Natural killer cell (primary cell): ENCODE data around the gene TSPYL6. TPM values are rescaled to one million over a fixed set of nuclear protein-coding genes. Genes with fewer than 3 reads are reported as not detected.

Experiments
- ATAC-seq, 3 donors: fragments of 150-1000 bp in 2 of 3; fragments of 200-7000 bp in 1 of 3; cut with Tn5 transposase; 1 replicate in 1 of 3; 2 replicates in 2 of 3; pipeline ENCODE4 v1.10.0; 2021; ENCODE audit warnings: mild to moderate bottlenecking in 2 of 3, moderate library complexity in 2 of 3
- DNase-seq, 2 donors: peaks; one replicate each; pipeline versions ENCODE4 v3.0.0 to v3.0.0-alpha.2; 2013 to 2021; ENCODE audit warnings: mixed read lengths in 1 of 2
- H3K27ac ChIP-seq: one replicate; pipeline ENCODE4 v1.5.1; 2013; ENCODE audit warnings: mild to moderate bottlenecking, low read length
- H3K27me3 ChIP-seq: one replicate; pipeline ENCODE4 v1.6.1; 2013; ENCODE audit warnings: low read length; ENCODE audit not compliant: control insufficient read depth, insufficient read depth
- H3K36me3 ChIP-seq: one replicate; pipeline ENCODE4 v1.6.1; 2013; ENCODE audit warnings: low read length; ENCODE audit not compliant: control insufficient read depth, insufficient read depth
- H3K4me1 ChIP-seq: one replicate; pipeline ENCODE4 v1.6.1; 2013; ENCODE audit warnings: low read length; ENCODE audit not compliant: control insufficient read depth, insufficient read depth
- H3K4me3 ChIP-seq: one replicate; pipeline ENCODE4 v1.5.1; 2013; ENCODE audit warnings: low read length
- H3K9me3 ChIP-seq: one replicate; pipeline ENCODE4 v1.6.1; 2013; ENCODE audit warnings: low read length; ENCODE audit not compliant: control insufficient read depth, insufficient read depth
- H3K27ac Mint-ChIP-seq, 2 donors: one replicate each; pipeline ENCODE4 v1.8.0; 2022; ENCODE audit warnings: mild to moderate bottlenecking in 2 of 2, mixed read lengths in 2 of 2, moderate library complexity in 1 of 2
- H3K27me3 Mint-ChIP-seq, 2 donors: one replicate each; pipeline ENCODE4 v1.8.0; 2022; ENCODE audit warnings: low read depth in 2 of 2, mixed read lengths in 2 of 2
- H3K36me3 Mint-ChIP-seq: one replicate; pipeline ENCODE4 v1.8.0; 2022; ENCODE audit warnings: mixed read lengths
- H3K4me1 Mint-ChIP-seq, 2 donors: one replicate each; pipeline ENCODE4 v1.8.0; 2022; ENCODE audit warnings: mixed read lengths in 2 of 2
- H3K4me3 Mint-ChIP-seq: one replicate; pipeline ENCODE4 v1.8.0; 2022; ENCODE audit warnings: mild to moderate bottlenecking, moderate library complexity, mixed read lengths
- H3K9me3 Mint-ChIP-seq, 2 donors: one replicate each; pipeline ENCODE4 v1.8.0; 2022; ENCODE audit warnings: mixed read lengths in 2 of 2
- CTCF ChIP-seq: fragments of 200-600 bp; IDR thresholded peaks from one replicate; pipeline ENCODE4 v1.8.0; 2022; ENCODE audit warnings: antibody characterized with exemption
- WGBS: methylation state at CpG from one replicate; pipeline ENCODE4 v1.1.7; 2013; ENCODE audit warnings: missing lambda C conversion rate; ENCODE audit not compliant: insufficient coverage; 5-methylcytosine and 5-hydroxymethylcytosine counted together
- intact Hi-C: fragments of 100-400 bp; cut with micrococcal nuclease; formaldehyde crosslinking; loops from one replicate; pipeline ENCODE4 v1.14.2; 2022
- total RNA-seq, 4 donors: library from RNA; stranded (reverse); fragments of 120-200 nt in 1 of 4; gene quantifications; one replicate each; pipeline versions ENCODE4 v1.2.3 to v1.2.4, GENCODE V29; 2013 to 2022

TSPYL6 gene
- total RNA-seq, 3 donors from 2014 or later (not counting 1 experiment from before 2014, with no cell fraction given): not detected

- Mint-ChIP-seq H3K27ac (no peak overlapping the region), H3K4me3 (no peak overlapping the region), H3K9me3 (peaks cover 4 to 5% of the 10 kb centered on the region in 2 donors), H3K27me3 (no peaks in the 10 kb centered on the region), H3K4me1 (no peaks in the 10 kb centered on the region), H3K36me3 (peaks cover 5% of the 10 kb centered on the region)
- Histone ChIP-seq H3K27me3 (no peaks in the 10 kb centered on the region), H3K4me1 (no peaks in the 10 kb centered on the region), H3K4me3 (no peak overlapping the region), H3K9me3 (no peaks in the 10 kb centered on the region), H3K36me3 (no peaks in the 10 kb centered on the region), H3K27ac (no peak overlapping the region)
- ATAC-seq (no peak), DNase-seq (no peak)
- WGBS: 86% methylated on average over 5 of the region's 5 CpGs
- intact Hi-C loops: no loop called here
- no peak for TF ChIP-seq CTCF
These were observed 15.2 kb downstream of the TSPYL6 start for GRCh38 chr2:54240515-54241469.

- H3K4me1 Mint-ChIP-seq: no peaks in the 10 kb centered on the region
- no peak for DNase-seq
- Histone ChIP-seq H3K4me1 (no peaks in the 10 kb centered on the region), H3K27ac (no peak overlapping the region), H3K36me3 (no peaks in the 10 kb centered on the region), H3K27me3 (no peaks in the 10 kb centered on the region), H3K4me3 (no peak overlapping the region), H3K9me3 (no peaks in the 10 kb centered on the region)
- no peak overlapping the region for H3K27ac Mint-ChIP-seq
- peaks cover 4 to 5% of the 10 kb centered on the region in 2 donors for H3K9me3 Mint-ChIP-seq
- no peaks in the 10 kb centered on the region for H3K36me3 Mint-ChIP-seq
- no peak overlapping the region for H3K4me3 Mint-ChIP-seq
- no peak for ATAC-seq
- no CpG with 5 or more reads among the region's 1 CpG for WGBS
- H3K27me3 Mint-ChIP-seq: no peaks in the 10 kb centered on the region
- intact Hi-C loops: no loop called here
- no peak for TF ChIP-seq CTCF
These were observed 16.6 kb downstream of the TSPYL6 start for GRCh38 chr2:54239427-54239826.

- H3K4me3 ChIP-seq: no peak overlapping the region
- no peaks in the 10 kb centered on the region for H3K4me1 ChIP-seq
- no peaks in the 10 kb centered on the region for H3K36me3 ChIP-seq
- H3K27me3 ChIP-seq: no peaks in the 10 kb centered on the region
- H3K27ac ChIP-seq: no peak overlapping the region
- Mint-ChIP-seq H3K4me1 (no peaks in the 10 kb centered on the region), H3K27me3 (no peaks in the 10 kb centered on the region), H3K36me3 (no peaks in the 10 kb centered on the region), H3K27ac (no peak overlapping the region), H3K4me3 (no peak overlapping the region), H3K9me3 (peaks cover 4 to 5% of the 10 kb centered on the region in 2 donors)
- DNase-seq (no peak), ATAC-seq (no peak)
- H3K9me3 ChIP-seq: no peaks in the 10 kb centered on the region
- no peak for TF ChIP-seq CTCF
- WGBS: no CpG with 5 or more reads among the region's 2 CpGs
- intact Hi-C loops: no loop called here
These were observed 18.6 kb downstream of the TSPYL6 start for GRCh38 chr2:54237428-54237827.
